NOMO-1 (cell line): ENCODE measurements around the gene MVB12B.
A peak's percentile ranks its signal among the peaks of the same experiment; 100 is the strongest.

Experiments
- DNase-seq, 2 experiments: peaks; one replicate each; lab custom pipeline; 2025; ENCODE audit not compliant: unreplicated experiment in 2 of 2; lab: John Stamatoyannopoulos, UW

Gene MVB12B

DNA sequence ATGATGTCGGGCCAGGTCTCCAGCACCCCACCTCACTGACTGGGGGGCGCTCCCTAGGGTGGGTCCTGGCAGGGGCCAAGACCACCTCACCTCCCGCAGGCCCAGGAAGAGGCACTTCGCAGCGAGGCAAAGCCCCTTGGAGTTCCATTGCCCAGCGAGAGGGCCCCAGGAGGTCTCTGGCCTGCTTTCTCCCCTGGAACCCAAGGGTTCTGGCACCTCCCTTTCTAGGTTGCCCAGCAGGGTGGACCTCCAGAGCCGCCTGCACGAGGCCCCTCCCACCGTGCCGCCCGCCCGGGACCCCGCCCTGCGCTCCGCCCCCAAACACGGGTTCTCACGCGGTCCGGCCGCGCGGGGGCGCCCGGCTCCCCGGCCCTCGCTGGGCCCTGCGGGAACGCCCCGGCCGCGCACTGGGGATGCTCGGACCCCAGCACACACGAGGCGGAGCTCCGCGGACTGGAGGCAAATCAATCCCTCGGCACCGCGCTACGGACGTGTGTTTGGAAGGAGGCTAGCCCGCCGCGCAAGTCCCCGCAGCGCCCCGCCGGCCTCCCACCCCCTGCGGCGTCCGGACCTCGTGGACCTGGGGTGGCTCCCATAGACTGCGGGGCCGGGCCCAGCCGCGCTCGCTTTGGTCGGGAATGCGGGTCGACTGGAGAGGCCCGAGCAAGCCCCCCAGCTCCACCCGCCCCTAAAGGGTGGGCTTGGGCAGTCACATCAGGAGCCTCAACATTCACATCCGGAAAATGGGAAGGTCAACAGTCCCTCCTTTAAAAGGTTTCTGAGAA, 187.6 kb downstream of the MVB12B start:
- peak; percentile 9 to 67 for DNase-seq

DNA sequence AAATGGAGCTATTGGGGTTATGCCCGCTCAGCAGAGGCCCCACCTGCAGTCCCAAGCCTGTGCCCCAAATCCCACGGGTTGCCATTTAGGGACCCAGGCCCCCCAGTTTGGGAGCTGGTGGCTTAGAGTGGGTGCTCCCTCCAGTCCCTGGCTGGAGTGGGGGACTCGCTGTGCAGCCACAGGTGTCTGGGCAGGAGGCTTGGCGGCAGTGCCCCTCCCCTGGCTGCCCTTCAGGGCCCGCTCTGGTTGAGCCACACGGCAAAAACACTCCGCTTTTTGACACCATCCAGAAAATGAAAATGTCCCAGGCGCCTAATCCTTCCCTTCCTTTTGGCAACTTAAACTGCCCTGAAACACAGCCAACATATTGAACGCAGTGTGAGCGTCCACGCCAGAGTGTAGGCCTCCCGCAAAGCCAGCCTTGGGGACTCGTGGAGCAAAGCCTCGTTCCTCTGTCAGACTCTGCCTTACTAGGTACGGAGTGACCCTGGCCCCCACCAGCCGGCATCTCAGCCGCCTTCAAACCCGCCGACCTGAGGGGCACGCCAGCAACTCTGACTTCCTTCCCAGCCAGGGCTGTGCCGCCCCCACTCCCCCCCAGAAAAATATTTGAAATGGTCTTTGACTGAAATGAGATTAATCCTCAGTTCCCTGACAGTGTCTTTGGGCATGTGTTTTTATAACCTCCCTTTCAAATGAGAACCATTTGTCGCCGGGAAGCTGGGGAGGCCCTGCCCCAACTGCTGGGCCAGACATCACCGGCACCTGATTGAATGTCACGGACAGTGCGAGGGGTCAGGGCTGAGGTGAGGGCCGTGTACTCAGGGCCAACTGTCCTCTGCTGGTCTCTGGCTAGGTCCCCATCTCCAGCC, 188.6 kb downstream of the MVB12B start:
- no peak for DNase-seq

DNA sequence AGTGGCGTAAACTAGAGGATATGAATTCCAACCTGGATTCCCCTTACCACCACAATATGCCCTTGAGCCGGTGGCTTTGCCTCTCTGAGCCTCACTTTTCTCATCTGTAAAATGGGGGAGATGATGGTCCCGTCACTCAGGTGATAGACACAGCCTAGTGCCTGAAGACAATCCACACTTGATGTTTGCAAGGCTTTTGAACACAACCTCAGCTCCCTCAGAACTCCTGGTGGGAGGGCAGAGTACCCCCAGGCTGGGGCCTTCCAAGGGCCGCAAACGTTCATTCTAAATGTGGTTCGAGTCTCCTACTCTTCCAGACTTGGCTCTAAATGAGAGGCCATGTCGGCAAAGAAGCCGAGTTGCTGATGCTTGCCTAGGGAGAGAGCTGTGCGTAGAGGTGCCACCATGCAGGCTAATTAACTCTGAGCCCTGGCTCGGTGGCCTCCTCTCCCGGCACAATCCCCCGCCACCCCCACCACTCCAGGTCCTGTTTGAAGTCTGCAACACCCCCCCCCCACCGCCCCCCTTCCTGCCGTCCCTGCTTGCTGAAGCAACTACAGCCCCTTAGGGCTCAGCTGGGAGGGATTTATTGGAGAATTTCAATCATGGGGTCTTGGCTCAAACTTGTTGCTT, 189.4 kb downstream of the MVB12B start:
- DNase-seq = no peak

DNA sequence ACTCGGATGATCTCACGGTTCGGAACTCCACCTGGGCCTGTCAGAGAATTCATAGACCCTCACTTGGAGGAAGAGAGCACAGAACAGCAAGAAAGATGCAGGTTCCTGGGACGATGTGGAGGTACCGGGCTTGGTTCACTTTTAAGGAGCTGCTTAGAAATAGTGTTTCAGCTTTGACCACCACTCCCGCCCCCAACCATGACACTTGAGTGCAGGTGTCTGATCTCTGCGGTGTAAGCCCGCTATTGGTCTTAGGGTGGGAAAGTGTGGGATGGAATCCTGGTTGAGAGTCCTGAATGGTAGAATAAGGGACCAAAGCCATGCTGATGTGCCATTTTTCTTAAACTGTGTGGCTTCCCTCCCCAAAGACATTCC, 189.9 kb downstream of the MVB12B start:
- DNase-seq = no peak

DNA sequence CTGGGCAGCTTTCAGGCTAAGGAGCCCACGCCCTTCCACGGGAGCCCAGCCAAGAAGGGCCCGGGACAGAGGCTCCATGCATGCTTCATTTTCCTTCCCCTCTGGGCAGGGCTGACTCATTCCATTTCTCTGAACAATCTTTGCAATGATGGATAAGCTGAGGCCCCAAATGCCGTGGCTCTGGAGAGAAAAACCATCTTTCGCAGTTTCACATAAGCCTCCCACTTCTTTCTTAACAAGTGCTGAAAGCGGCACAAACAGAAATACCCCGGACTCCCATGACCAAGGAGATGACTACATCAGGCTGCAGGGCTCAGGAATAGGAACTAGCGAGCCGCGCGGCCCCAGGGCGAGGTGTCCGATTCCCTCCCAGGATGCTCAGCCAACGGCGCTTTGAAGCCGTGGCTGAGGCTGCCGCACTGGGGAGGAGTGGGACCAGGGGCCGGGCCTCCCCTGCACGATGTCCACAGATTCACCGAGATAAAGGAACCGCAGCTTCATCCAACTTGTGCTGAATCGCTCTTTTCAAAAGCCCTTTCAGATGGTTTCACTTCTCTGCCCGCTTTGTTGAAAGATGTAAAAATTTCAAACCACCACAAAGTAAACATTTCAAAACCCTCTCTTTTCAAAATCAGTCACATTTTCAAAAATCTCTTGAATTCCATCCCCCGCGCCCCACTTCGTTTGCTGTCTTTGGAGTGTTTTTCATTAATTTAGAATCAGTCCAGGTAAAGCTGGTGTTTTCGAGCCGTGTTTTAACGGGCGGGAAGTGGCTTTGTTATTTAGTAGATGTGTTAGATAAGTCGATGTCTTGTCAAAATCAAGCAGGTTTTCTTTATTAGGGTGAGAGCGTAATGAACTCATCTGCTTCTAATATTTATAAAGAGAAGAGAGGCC, 190.6 kb downstream of the MVB12B start:
- peak; percentile 70 to 83 for DNase-seq

DNA sequence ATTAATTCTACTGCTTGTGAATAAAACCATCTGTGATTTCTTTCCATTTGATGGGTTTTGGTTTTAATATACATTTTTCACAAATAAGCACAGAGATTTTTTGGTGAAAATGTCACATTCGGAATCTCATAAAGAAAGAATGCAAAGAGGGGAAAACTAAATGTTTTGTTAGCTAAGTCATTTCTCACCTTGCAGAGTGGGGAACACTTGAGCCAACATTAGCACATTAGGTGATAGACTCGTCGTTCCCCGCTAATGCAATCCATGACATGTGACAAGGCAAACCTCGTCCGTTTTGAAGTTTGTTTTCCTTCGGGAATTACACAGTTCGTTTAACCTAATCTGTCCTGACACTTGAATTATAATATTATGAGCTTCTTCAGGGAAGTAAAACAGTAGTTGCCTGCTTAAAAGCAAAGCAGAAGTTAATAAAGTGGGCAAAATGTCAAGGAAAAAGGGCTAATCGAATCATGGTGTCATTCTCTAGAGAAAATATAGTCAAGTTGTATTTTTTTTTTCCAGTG, 191.3 kb downstream of the MVB12B start:
- no peak for DNase-seq

DNA sequence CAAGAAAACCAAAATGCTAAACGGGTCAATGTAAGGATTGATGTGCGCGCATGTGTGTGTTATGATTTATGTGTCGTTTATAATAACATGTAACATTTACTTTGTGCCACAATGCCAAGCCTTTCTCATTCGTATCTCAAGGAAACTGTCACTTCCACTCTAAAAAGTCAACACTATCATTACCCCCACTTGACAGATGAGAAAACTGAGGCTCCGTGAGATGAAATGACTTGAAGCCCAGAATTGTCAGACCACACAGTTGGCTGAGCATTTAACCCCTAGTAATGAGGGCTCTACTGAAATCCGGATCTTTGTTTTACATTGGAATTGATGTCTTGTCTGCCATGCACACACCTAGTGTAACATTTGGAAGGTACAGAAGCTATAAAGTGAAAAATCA, 192.1 kb downstream of the MVB12B start:
- no peak for DNase-seq

DNA sequence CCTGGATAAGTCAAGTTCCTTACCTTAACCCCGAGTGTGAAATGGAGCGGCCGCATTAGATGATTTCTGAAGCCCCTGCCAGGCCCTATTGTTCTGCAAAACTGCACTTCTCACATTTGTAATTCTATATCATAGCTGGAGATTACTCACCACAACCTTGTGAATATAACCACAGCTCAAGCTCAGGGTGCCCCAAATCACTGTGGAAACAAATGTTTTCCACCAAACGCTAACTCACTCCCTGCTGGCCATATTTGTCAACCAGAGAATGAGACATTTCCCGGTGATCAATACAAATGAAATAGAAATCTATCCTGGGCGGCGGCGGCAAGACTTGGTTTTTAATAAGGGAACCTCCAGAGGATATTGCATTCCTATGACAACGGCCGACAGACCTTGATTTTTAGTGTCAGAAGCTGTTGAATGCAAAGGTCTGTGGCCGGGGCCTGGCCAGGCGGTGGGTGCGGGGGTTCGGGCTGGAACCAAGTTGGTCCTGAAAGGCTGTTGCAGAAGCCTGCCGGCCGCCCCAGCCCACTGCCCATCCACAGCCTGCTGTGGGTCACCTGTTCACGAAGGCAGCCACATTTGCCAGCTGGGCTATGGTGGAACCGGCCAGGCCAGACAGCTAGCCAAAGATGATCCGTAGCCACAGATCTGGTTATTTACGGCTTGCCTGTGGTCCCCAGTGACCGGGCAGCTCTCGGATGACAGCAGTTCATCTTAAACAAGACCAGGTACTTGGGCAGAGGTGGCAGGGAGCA, 193.2 kb downstream of the MVB12B start:
- DNase-seq = no peak

DNA sequence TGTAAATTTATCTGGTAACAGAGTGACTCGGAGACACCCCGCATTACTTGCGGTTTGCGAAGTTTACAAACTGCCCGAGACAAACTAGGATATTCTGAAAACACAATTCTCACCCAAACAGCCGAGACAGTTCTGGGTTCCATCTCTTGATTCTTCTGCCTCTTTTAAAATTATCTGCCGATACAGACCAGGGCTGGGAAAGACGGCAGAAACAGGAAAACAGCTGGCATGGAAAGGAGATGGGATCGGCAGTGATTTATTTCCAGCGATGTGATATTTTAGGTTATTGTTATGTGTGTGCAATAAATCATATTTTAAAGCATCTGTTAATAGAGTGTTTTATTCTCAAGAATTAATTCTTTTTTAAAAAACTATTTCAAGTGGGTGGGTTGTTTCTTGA, 193.8 kb downstream of the MVB12B start:
- no peak for DNase-seq

DNA sequence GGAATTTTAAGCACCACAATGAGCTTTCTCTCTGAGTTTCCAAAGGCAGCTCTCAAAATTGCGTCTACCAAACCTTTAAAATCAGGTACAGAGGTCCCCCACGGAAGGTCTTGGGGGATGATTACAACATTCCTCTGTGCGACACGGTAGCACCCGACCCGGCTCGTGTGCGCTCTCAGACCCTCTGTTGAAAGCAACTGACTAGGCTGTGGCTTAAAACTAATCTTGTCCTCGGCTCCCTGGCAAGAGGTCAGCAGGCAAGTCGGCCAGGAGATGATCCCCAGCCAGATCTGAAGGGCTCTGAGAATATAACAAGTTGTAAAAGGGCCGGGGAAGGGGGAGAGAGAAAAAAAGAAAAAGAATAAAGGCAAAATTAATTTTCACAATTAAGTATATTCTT, 194.5 kb downstream of the MVB12B start:
- DNase-seq = no peak

DNA sequence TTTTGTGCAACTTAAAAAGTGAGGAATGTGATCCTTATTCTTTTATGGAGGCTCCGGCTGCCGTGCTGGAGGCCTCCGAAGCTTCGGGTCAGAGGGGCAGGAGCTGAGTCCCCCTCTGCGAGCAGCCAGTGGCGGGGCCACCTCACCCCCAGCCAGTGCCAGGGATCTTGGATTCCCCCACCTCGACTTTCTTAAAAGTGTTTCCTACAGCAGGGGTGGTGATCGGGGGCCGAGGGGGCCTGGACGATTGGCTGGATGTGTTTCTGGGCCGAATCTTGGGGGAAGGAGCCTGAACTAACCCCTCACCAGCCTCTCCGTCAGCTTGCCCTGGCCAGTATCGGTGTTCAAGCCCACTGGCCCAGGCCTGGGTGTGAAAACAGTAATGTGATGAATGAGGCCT, 194.9 kb downstream of the MVB12B start:
- no peak for DNase-seq

DNA sequence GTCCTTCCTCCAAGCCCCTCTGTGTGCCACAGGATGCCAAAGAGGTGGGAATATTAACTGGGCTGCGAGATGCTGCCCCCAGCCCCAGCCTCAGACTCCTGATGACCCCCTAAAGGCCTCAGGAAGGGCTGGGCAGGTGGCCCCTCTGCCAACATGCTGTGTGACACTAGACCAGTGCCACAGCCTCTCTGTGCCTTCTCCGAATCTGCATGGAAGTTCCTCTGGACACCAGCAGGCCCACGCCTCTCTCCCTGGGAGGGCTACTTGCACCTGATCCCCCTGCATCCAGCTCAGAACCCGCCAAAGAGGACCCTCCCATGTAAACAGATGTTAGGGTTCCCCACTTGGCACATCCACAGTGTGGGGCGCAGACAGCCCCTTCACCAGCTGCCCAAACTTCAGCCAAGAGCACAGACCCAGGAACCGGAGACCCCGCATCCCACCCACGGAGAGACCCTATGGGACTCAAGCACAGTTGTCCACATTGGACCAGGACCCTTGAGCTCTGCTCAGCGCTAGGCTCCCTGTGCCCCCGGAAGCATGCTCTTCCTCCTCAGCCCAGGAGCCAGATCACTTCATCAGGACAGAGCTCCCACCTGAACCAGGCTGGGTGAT, 195.5 kb downstream of the MVB12B start:
- DNase-seq = no peak

DNA sequence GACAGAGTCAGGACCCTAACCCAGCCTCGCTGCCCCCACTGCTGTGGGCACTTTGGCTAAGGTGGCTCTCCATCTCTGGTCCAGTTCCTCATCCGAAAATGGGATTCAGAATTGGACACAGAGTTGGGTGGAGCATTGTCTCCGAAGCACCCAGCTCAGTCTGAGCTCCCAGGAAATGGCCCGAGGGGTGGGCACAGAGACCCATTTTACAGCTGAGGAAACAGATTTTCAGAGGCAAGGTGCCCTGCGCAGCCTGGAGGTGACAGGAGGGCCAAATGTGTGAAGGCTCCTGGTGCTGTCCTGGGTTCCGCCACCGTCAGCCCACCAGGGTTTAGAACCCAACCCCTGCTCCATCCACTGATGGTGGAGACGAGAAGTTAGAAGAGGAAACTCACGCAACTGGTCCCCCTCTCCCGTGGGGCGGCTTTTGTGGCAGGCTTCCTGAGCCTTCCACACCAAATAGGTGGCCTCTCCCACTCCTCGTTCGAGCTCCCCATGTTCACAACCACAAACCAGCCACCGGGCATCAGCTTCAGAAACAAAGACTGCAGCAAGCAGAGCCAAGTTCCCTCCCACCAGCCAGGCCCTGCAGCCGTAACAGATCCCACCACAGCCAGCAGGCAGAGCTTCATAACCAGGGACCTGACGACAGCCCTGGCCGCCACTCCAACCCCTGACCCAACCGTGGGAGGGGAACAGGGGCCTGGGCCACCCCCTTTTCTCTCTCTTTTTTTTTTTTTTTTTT, 196.2 kb downstream of the MVB12B start:
- DNase-seq = no peak

DNA sequence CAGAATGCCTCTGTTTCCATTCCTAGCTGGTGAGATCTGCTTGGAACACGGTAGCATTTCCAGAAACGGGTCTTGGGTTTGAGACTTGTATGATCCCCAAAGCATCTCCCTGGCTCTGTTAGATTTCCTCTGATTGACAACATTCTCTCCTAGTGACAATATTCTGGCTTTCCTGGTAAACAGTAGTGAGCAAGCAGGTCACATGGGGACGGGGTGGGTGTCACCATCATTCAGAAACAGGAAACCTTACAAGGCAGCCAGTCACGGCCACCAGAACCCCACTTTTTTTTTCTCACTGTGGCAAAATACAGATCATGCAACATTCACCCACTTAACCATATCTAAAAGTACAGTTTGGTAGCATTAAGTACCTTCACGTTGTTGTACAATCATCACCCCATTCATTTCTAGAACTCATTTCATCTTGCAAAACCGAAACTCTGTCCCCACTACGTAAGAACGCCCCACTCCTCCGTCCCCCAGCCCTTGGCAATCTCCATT, 197.0 kb downstream of the MVB12B start:
- DNase-seq = no peak

DNA sequence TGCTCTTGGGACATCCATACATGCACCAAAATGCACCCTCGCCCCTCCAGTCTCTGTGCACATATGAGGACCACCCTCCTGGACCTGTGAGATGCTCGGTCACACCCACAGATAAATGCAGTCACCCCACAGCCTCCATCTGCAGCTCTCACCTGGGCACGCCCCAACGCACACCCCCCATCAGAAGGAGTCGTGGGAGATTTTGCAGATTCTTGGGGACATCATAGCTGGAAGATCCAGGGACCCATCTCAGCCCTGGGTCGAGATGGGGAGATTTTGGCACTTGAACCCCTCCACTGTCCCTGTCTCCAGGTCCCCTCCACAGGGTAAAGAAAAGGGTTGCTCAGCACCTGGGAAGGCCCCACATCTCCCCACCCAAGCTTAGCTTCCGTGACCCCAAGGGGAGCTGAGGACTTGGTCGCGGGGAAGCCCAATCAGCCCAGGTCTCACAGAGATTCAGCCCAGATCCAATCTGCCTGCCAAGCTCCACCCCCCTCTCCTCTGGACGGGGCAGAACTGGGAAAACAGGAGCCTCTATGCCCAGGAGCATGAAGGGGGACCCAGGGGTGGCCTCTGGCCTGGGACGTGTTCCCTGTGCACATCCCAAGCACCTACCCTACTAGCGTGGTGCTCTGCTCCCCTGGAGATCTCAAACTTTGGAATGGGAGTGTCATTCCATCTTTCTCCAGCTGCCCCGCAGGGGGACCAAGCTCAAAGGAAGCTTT, 197.9 kb downstream of the MVB12B start:
- DNase-seq = no peak

DNA sequence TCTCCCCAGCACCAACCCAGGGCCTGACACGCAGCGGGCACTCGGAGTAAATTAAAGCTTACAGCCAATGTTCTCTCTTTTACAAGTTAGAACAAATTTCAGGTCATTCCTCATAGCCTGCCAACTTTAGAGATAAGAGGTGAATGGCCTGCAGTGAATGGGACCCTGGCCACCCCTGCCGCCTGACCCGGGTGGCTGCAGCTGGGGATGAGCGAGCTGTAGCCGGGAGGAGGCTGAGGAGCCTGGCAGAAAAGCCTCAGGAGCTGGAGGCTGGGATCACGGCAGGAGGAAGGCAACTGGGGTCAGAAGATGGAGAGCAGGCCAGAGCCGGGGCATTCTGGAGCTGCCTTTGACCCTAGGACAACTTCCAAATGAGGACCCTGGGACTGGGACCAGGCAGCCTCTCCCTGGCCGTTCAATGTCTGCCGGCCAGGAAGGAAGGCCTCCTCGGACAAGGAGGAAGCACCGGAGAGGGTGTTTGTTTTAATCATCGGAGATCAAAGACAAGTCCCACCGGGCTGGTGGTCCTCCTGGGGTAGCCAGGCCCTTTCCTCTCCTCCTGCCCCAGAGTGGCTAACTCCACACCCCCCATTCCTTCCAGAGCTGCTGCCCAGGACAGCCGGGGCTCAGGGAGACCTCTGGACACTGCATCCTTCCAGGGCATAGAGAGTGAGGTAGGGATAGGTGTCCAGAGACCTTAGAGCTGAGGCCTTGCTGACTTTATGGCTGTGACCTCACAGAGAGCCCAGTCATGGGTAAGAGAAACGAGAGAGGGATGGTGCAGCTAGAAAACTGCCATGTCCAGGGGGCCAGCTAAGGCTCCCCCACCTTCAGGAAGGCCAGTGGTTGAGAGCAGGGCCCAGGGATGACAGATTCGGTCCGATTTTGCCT, 199.8 kb downstream of the MVB12B start:
- DNase-seq = no peak
